Inflammatory macrophage treated with lipopolysaccharide for 4 hours (primary cell): ENCODE results near the gene NSUN3.
"Not testable (repeated sequence)": the region's sequence is repeated elsewhere in the genome, so short reads cannot be mapped to it uniquely, and the experiment has no call there.

ENCODE experiments used
- DNase-seq: peaks from one replicate; pipeline ENCODE4 v3.0.0-alpha.2; 2020

The NSUN3 gene

GRCh38 chr3:94069194-94069813, 6.4 kb downstream of the NSUN3 start:
- peak; percentile 48 for DNase-seq

- no peak for DNase-seq
These were observed 7.6 kb downstream of the NSUN3 start for GRCh38 chr3:94070341-94070911.

GRCh38 chr3:94071713-94072284, 8.9 kb downstream of the NSUN3 start:
- DNase-seq: no peak

- DNase-seq: no peak
These were observed 13.2 kb downstream of the NSUN3 start for GRCh38 chr3:94076055-94076454.

GRCh38 chr3:94080552-94080951, 17.7 kb downstream of the NSUN3 start:
- not testable (repeated sequence) for DNase-seq

GRCh38 chr3:94081884-94082283, 19.0 kb downstream of the NSUN3 start:
- no peak for DNase-seq

GRCh38 chr3:94082391-94082937, 19.6 kb downstream of the NSUN3 start:
- DNase-seq: no peak

- DNase-seq: no peak
These were observed 20.4 kb downstream of the NSUN3 start for GRCh38 chr3:94083261-94083660.

GRCh38 chr3:94089126-94089525, 26.3 kb downstream of the NSUN3 start:
- DNase-seq: no peak

GRCh38 chr3:94092086-94092485, 29.2 kb downstream of the NSUN3 start:
- DNase-seq: peak; percentile 77

- DNase-seq: no peak
These were observed 30.3 kb downstream of the NSUN3 start for GRCh38 chr3:94093151-94093550.

GRCh38 chr3:94095111-94095510, 32.2 kb downstream of the NSUN3 start:
- peak; percentile 36 for DNase-seq

- DNase-seq: peak; percentile 96
These were observed 35.6 kb downstream of the NSUN3 start for GRCh38 chr3:94098452-94098851.

- DNase-seq: peak; percentile 28
These were observed 36.5 kb downstream of the NSUN3 start for GRCh38 chr3:94099311-94099710.

GRCh38 chr3:94101860-94102259, 39.0 kb downstream of the NSUN3 start:
- DNase-seq: peak; percentile 37

- no peak for DNase-seq
These were observed 43.4 kb downstream of the NSUN3 start for GRCh38 chr3:94106268-94106667.

- DNase-seq: not testable (repeated sequence)
These were observed 47.4 kb downstream of the NSUN3 start for GRCh38 chr3:94110232-94110631.

- no peak for DNase-seq
These were observed 48.0 kb downstream of the NSUN3 start for GRCh38 chr3:94110854-94111253.

GRCh38 chr3:94114666-94115065, 51.8 kb downstream of the NSUN3 start:
- DNase-seq: no peak

GRCh38 chr3:94115482-94115881, 52.6 kb downstream of the NSUN3 start:
- no peak for DNase-seq

GRCh38 chr3:94117729-94118128, 54.9 kb downstream of the NSUN3 start:
- DNase-seq: no peak

GRCh38 chr3:94118390-94118789, 55.5 kb downstream of the NSUN3 start:
- DNase-seq: no peak

- DNase-seq: no peak
These were observed 58.3 kb downstream of the NSUN3 start for GRCh38 chr3:94121161-94121560.

- DNase-seq: no peak
These were observed 64.3 kb downstream of the NSUN3 start for GRCh38 chr3:94127115-94127514.
